SK-N-SH (cell line): ENCODE measurements around the gene HMBS. TPM values are rescaled to one million over a fixed set of nuclear protein-coding genes. Genes with fewer than 3 reads are reported as not detected.
A peak's percentile ranks its signal among the peaks of the same experiment; 100 is the strongest.

ENCODE experiments used
- CTCF ChIA-PET: fragments of 300-600, 350-600 bp; formaldehyde crosslinking; extraction: SDS; loops from one replicate; lab custom pipeline; 2021; lab: Yijun Ruan, JAX
- POLR2A ChIA-PET: fragments of 350-600 bp; sonication (Branson Sonifier 250); formaldehyde crosslinking; extraction: SDS; loops from one replicate; lab custom pipeline; 2020; ENCODE audit warnings: antibody characterized with exemption, inconsistent platforms; lab: Yijun Ruan, JAX
- DNase-seq: peaks from one replicate; pipeline ENCODE4 v3.0.0; 2012
- H2AFZ ChIP-seq: fragments of 200-600 bp; sonication (generic); 2 replicates; pipeline ENCODE4 v1.8.1; 2016; ENCODE audit warnings: antibody characterized with exemption, mild to moderate bottlenecking, low read depth
- H3F3A ChIP-seq: fragments of 200-600 bp; sonication (generic); replicated peaks from 2 replicates; pipeline ENCODE3; 2016; ENCODE audit warnings: antibody characterized with exemption, mild to moderate bottlenecking; ENCODE audit not compliant: insufficient read depth
- H3K27ac ChIP-seq, 2 experiments: fragments of 200-500 bp in 1 of 2; fragments of 200-600 bp in 1 of 2; sonication (Bioruptor generic) in 1 of 2; sonication (generic), shearing (Covaris generic) in 1 of 2; 2 replicates each; pipeline versions ENCODE4 v1.5.1 to v1.6.1; 2014 to 2016; ENCODE audit warnings: low read depth in 2 of 2, inconsistent platforms in 1 of 2, low read length in 1 of 2, mild to moderate bottlenecking in 1 of 2, mixed read lengths in 1 of 2
- H3K27me3 ChIP-seq: fragments of 200-600 bp; sonication (generic), shearing (Covaris generic); 2 replicates; pipeline ENCODE4 v1.6.1; 2016; ENCODE audit warnings: mixed run types; ENCODE audit not compliant: insufficient read depth
- H3K36me3 ChIP-seq, 2 experiments: fragments of 200-500 bp in 1 of 2; fragments of 200-600 bp in 1 of 2; sonication (Bioruptor generic) in 1 of 2; sonication (generic) in 1 of 2; replicated peaks in 1 of 2; 2 replicates each; pipeline versions ENCODE3 to v1.5.1; 2014 to 2016; ENCODE audit warnings: low read length in 1 of 2, mild to moderate bottlenecking in 1 of 2; ENCODE audit not compliant: insufficient read depth in 2 of 2, control insufficient read depth in 1 of 2
- H3K4me1 ChIP-seq, 2 experiments: fragments of 200-500 bp in 1 of 2; fragments of 200-600 bp in 1 of 2; sonication (Bioruptor generic) in 1 of 2; sonication (generic), shearing (Covaris generic) in 1 of 2; 2 replicates each; pipeline versions ENCODE4 v1.5.1 to v1.6.1; 2014 to 2016; ENCODE audit warnings: low read depth in 1 of 2, low read length in 1 of 2, mixed run types in 1 of 2; ENCODE audit not compliant: insufficient read depth in 2 of 2, control insufficient read depth in 1 of 2
- H3K4me2 ChIP-seq: fragments of 200-600 bp; sonication (generic), shearing (Covaris generic); 2 replicates; pipeline ENCODE4 v1.6.1; 2017; ENCODE audit warnings: mixed run types
- H3K4me3 ChIP-seq, 2 experiments: fragments of 200-500 bp in 1 of 2; fragments of 200-600 bp in 1 of 2; sonication (Bioruptor generic) in 1 of 2; sonication (generic), shearing (Covaris generic) in 1 of 2; 2 replicates each; pipeline versions ENCODE4 v1.5.1 to v1.8.1; 2014 to 2016; ENCODE audit warnings: low read depth in 2 of 2, inconsistent platforms in 1 of 2, low read length in 1 of 2, mild to moderate bottlenecking in 1 of 2, mixed read lengths in 1 of 2, moderate library complexity in 1 of 2
- H3K79me2 ChIP-seq: fragments of 200-600 bp; sonication (generic); 2 replicates; pipeline ENCODE4 v1.8.1; 2017; ENCODE audit warnings: mild to moderate bottlenecking; ENCODE audit not compliant: insufficient read depth
- H3K9ac ChIP-seq: fragments of 200-600 bp; sonication (generic); 2 replicates; pipeline ENCODE4 v1.6.1; 2017; ENCODE audit warnings: mixed run types
- H3K9me2 ChIP-seq: fragments of 200-600 bp; sonication (generic); 2 replicates; pipeline ENCODE4 v1.6.1; 2017; ENCODE audit warnings: mixed run types
- H3K9me3 ChIP-seq: fragments of 200-600 bp; sonication (generic); 2 replicates; pipeline ENCODE4 v1.6.1; 2017; ENCODE audit warnings: mixed run types, mild to moderate bottlenecking, moderate library complexity
- H4K20me1 ChIP-seq: fragments of 200-600 bp; sonication (generic); 2 replicates; pipeline ENCODE4 v1.6.1; 2017; ENCODE audit warnings: mild to moderate bottlenecking, mixed run types; ENCODE audit not compliant: insufficient read depth
- CHD2 ChIP-seq: fragments of 150-350 bp; IDR thresholded peaks from 2 replicates; pipeline ENCODE4 v1.6.1; 2018; ENCODE audit warnings: low read length; ENCODE audit not compliant: partially characterized antibody
- EP300 ChIP-seq, 2 experiments: IDR thresholded peaks; 2 replicates each; pipeline versions ENCODE4 v1.4.0 to v1.6.1; 2012; ENCODE audit warnings: borderline replicate concordance in 1 of 2, low read depth in 1 of 2, low read length in 1 of 2
- FOXJ3 ChIP-seq: sonication (generic); formaldehyde crosslinking; IDR thresholded peaks from 2 replicates; pipeline ENCODE4 v1.5.1; 2020; ENCODE audit warnings: mild to moderate bottlenecking, missing genetic modification reagents
- FOXM1 ChIP-seq: IDR thresholded peaks from 2 replicates; pipeline ENCODE4 v1.4.0; 2012; ENCODE audit warnings: low read depth, mild to moderate bottlenecking
- JUND ChIP-seq: IDR thresholded peaks from 2 replicates; pipeline ENCODE4 v1.4.0; 2012
- MXI1 ChIP-seq: IDR thresholded peaks from 2 replicates; pipeline ENCODE4 v1.6.1; 2012; ENCODE audit warnings: mild to moderate bottlenecking, low read depth, low read length, improper control_type of control experiment
- NRF1 ChIP-seq: IDR thresholded peaks from 2 replicates; pipeline ENCODE4 v1.6.1; 2012; ENCODE audit warnings: low read depth, mild to moderate bottlenecking, low read length
- POLR2AphosphoS5 ChIP-seq: IDR thresholded peaks from 2 replicates; pipeline ENCODE4 v1.6.1; 2012; ENCODE audit warnings: low read depth, low read length
- SIN3A ChIP-seq: IDR thresholded peaks from 2 replicates; pipeline ENCODE4 v1.6.1; 2012; ENCODE audit warnings: low read depth, mild to moderate bottlenecking, low read length, moderate library complexity, borderline replicate concordance
- TAF1 ChIP-seq: IDR thresholded peaks from 2 replicates; pipeline ENCODE4 v1.6.1; 2012; ENCODE audit warnings: low read depth, mild to moderate bottlenecking, low read length, moderate library complexity, borderline replicate concordance
- TCF12 ChIP-seq: IDR thresholded peaks from 2 replicates; pipeline ENCODE4 v1.4.0; 2012
- TEAD4 ChIP-seq: IDR thresholded peaks from 2 replicates; pipeline ENCODE4 v1.4.0; 2012; ENCODE audit warnings: mild to moderate bottlenecking, borderline replicate concordance; ENCODE audit not compliant: insufficient read depth
- WGBS: methylation state at CpG from one replicate; pipeline ENCODE4 v1.1.6; 2017; ENCODE audit warnings: low lambda C conversion rate; 5-methylcytosine and 5-hydroxymethylcytosine counted together
- polyA plus RNA-seq, 3 experiments: library from polyadenylated mRNA; depleted of rRNA; stranded (reverse); fragments of >200 nt; gene quantifications; 2 replicates each; pipeline ENCODE4 v1.2.3, GENCODE V29; 2012
- TF ChIP-seq, protein P1 (sequence below): IDR thresholded peaks from 2 replicates; pipeline ENCODE4; 2012
- TF ChIP-seq, protein P2 (sequence below): IDR thresholded peaks from 2 replicates; pipeline ENCODE4 v1.4.0; 2012; ENCODE audit warnings: low read depth
- TF ChIP-seq, protein P3 (sequence below): IDR thresholded peaks from 2 replicates; pipeline ENCODE4 v1.4.0; 2012; ENCODE audit warnings: low read depth, borderline replicate concordance
- TF ChIP-seq, protein P4 (sequence below): fragments of 150-350 bp; IDR thresholded peaks from 2 replicates; pipeline ENCODE4 v1.6.1; 2016; ENCODE audit warnings: mild to moderate bottlenecking, low read depth, low read length
- TF ChIP-seq, protein P5 (sequence below): fragments of 150-350 bp; IDR thresholded peaks from 2 replicates; pipeline ENCODE4 v1.6.1; 2017; ENCODE audit warnings: antibody characterized with exemption, low read length, low read depth, borderline replicate concordance

Gene HMBS
- polyA plus RNA-seq, 1 of the 3 experiments (the other 2 are of a cell fraction): 69.4 TPM

DNA sequence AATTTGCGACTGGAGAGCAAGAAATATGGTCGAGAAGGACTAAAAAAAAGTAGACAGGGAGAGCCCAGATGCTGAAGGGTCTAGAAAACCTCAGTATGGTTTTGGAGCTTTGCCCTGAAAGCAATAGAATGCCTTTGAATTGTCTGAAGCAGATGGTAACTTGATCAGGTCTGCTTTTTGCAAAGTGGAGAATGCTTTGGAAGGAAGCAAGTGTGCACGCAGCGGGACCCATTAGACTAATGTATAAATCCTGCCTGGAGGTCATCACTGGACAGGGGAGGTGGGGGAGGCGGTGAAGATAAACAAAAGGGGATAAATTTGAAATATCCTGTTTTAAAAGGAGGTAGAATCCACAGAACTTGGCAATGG lies 35.9 kb downstream of the HMBS start:
- Histone ChIP-seq H3F3A (peaks cover 12% of the 10 kb centered on the region), H3K4me1 (peaks cover 13 to 17% of the 10 kb centered on the region in 2 experiments; a peak in 3 of 4 replicates), H3K36me3 (peaks cover 5 to 24% of the 10 kb centered on the region in 2 experiments), H2AFZ (peak overlapping the region; percentile 89), H3K79me2 (peaks cover 39% of the 10 kb centered on the region), H3K4me3 (peak overlapping the region; percentile 48 to 62), H3K27ac (peak overlapping the region; percentile 55 to 92; a peak in 3 of 4 replicates), H3K9me3 (no peaks in the 10 kb centered on the region), H3K27me3 (no peaks in the 10 kb centered on the region), H3K9ac (peak overlapping the region; percentile 63), H3K9me2 (no peaks in the 10 kb centered on the region), H3K4me2 (peak overlapping the region; percentile 81)
- WGBS: 13% methylated on average over 5 of the region's 5 CpGs
- ChIA-PET CTCF (interaction anchor here (0.9 to 1.3 kb wide), 4 partner anchors 14 to 431 kb away, joined by 3 to 6 read pairs (median 4); no protein-coding TSS in a partner anchor), POLR2A (interaction anchor here (1.5 kb wide), 2 partner anchors 9 to 14 kb away, joined by 9 to 11 read pairs; partner anchors contain the start of gene C2CD2L)
- TF ChIP-seq JUND: no peak
- TF ChIP-seq, protein P1, sequence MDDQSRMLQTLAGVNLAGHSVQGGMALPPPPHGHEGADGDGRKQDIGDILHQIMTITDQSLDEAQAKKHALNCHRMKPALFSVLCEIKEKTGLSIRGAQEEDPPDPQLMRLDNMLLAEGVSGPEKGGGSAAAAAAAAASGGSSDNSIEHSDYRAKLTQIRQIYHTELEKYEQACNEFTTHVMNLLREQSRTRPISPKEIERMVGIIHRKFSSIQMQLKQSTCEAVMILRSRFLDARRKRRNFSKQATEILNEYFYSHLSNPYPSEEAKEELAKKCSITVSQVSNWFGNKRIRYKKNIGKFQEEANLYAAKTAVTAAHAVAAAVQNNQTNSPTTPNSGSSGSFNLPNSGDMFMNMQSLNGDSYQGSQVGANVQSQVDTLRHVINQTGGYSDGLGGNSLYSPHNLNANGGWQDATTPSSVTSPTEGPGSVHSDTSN: 0 out of 2 replicates have a peak, but pooled peaks have one; percentile 3
- TF ChIP-seq TCF12: 0 out of 2 replicates have a peak, but pooled peaks have one; percentile 10
- TF ChIP-seq TEAD4: no peak
- TF ChIP-seq, all 33 proteins: peak for 2
- peak; percentile 65 for DNase-seq
- H4K20me1 ChIP-seq: no peaks in the 10 kb centered on the region

DNA sequence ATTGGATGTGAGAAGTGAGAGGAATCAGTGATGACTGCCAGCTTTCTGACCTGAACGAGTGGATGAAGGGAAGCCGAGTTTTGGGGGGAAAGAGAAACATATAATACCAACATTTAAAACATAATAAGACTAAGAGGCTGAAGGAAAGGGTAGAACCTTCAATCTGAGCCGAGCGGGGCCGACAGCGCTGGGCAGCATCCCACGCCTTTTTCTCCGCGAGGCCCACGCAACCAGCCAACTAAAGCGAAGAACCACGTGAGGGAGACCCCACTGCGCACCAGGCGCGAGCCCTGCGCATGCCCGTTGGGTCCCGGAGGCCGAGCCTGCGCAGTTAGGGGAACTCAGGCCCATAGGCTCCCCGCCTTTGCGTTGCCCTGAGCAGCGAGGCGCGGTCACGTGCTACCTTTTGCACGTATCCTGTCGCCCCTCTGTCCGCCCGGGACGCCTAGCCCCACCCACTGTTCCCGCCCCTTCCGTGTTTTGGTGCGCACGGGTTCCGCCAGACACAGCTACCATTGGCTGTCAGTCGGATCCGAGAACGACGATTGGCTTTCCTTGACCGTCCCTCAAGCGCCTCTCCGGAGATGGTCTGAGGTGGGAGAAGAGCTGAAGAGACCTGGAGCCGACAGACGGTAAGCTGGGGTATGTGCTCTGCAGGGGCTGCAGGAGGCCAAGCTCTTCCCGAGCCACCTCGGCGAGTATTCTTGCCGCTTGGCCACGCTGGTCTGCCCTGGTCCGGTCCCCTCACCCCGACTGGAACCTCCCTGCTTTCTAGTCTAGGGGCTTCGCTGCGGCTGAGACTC lies 36.5 kb downstream of the HMBS start, which contains the start of gene HINFP:
Gene HINFP (plus strand): TSS at position 573 of the 803 bp plus-strand sequence. CDS start 5,365 bp downstream, outside the sequence.
- Histone ChIP-seq H3K9ac (peak within 1 kb of the TSS; percentile 74), H3K4me3 (peak within 1 kb of the TSS; percentile 88 to 90), H3K27me3 (no peaks in the 10 kb centered on the region), H3K79me2 (peaks cover 40% of the 10 kb centered on the region), H3K4me1 (peaks cover 13 to 17% of the 10 kb centered on the region in 2 experiments; a peak in 3 of 4 replicates), H2AFZ (peak within 1 kb of the TSS; percentile 89), H4K20me1 (no peaks in the 10 kb centered on the region), H3K4me2 (peak within 1 kb of the TSS; percentile 91), H3K9me3 (no peaks in the 10 kb centered on the region), H3F3A (peaks cover 12% of the 10 kb centered on the region), H3K36me3 (peaks cover 5 to 20% of the 10 kb centered on the region in 2 experiments), H3K9me2 (no peaks in the 10 kb centered on the region), H3K27ac (peak within 1 kb of the TSS; percentile 55 to 92; a peak in 3 of 4 replicates)
- DNase-seq: peak; percentile 98
- WGBS: 3% methylated on average over 30 of the region's 54 CpGs
- CTCF ChIA-PET: interaction anchor here (0.8 to 1.3 kb wide), 4 partner anchors 13 to 202 kb away, joined by 3 to 6 read pairs (median 4); no protein-coding TSS in a partner anchor
- POLR2A ChIA-PET: interaction anchor here (0.5 to 1.9 kb wide), 8 partner anchors 10 to 94 kb away, joined by 3 to 11 read pairs (median 4); partner anchors contain the start of genes C2CD2L and HMBS
- TF ChIP-seq, protein P2, sequence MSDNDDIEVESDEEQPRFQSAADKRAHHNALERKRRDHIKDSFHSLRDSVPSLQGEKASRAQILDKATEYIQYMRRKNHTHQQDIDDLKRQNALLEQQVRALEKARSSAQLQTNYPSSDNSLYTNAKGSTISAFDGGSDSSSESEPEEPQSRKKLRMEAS: peak; percentile 99
- TF ChIP-seq, protein P1: peak; percentile 98
- TF ChIP-seq SIN3A (peak; percentile 24; the same call in 1 of the 2 replicates), FOXJ3 (no peak), POLR2AphosphoS5 (peak; percentile 88), MXI1 (peak; percentile 96), TAF1 (peak; percentile 55), EP300 (IDR thresholded peaks at IDR 0.05; ENCODE audit: borderline replicate concordance in 1 of 2, low read depth in 1 of 2, low read length in 1 of 2) (no peak), JUND (no peak), CHD2 (peak; percentile 58), NRF1 (peak; percentile 99), FOXM1 (no peak)
- TF ChIP-seq, protein P3, sequence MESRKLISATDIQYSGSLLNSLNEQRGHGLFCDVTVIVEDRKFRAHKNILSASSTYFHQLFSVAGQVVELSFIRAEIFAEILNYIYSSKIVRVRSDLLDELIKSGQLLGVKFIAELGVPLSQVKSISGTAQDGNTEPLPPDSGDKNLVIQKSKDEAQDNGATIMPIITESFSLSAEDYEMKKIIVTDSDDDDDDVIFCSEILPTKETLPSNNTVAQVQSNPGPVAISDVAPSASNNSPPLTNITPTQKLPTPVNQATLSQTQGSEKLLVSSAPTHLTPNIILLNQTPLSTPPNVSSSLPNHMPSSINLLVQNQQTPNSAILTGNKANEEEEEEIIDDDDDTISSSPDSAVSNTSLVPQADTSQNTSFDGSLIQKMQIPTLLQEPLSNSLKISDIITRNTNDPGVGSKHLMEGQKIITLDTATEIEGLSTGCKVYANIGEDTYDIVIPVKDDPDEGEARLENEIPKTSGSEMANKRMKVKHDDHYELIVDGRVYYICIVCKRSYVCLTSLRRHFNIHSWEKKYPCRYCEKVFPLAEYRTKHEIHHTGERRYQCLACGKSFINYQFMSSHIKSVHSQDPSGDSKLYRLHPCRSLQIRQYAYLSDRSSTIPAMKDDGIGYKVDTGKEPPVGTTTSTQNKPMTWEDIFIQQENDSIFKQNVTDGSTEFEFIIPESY: no peak
- TF ChIP-seq, protein P4, sequence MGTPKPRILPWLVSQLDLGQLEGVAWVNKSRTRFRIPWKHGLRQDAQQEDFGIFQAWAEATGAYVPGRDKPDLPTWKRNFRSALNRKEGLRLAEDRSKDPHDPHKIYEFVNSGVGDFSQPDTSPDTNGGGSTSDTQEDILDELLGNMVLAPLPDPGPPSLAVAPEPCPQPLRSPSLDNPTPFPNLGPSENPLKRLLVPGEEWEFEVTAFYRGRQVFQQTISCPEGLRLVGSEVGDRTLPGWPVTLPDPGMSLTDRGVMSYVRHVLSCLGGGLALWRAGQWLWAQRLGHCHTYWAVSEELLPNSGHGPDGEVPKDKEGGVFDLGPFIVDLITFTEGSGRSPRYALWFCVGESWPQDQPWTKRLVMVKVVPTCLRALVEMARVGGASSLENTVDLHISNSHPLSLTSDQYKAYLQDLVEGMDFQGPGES: no peak; the same call in none of the 2 replicates
- TF ChIP-seq, protein P5, sequence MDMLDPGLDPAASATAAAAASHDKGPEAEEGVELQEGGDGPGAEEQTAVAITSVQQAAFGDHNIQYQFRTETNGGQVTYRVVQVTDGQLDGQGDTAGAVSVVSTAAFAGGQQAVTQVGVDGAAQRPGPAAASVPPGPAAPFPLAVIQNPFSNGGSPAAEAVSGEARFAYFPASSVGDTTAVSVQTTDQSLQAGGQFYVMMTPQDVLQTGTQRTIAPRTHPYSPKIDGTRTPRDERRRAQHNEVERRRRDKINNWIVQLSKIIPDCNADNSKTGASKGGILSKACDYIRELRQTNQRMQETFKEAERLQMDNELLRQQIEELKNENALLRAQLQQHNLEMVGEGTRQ: peak; percentile 82
